H9 (cell line): ENCODE results near the gene PANX2. TPM values are rescaled to one million over a fixed set of nuclear protein-coding genes. Genes with fewer than 3 reads are reported as not detected.
A peak's percentile ranks its signal among the peaks of the same experiment; 100 is the strongest.

Experiments
- DNase-seq: peaks from one replicate; pipeline ENCODE4 v3.0.0-alpha.2; 2017
- H2AFZ ChIP-seq: one replicate; pipeline ENCODE4 v1.6.1; 2013; ENCODE audit warnings: mild to moderate bottlenecking, low read length, control low read depth, moderate library complexity
- H2AK5ac ChIP-seq: 2 replicates; pipeline ENCODE4 v1.6.1; 2013; ENCODE audit warnings: low read length, control low read depth, mixed read lengths; ENCODE audit not compliant: insufficient read length
- H2BK120ac ChIP-seq: one replicate; pipeline ENCODE4 v1.6.1; 2013; ENCODE audit warnings: low read depth, mild to moderate bottlenecking, low read length, control low read depth, inconsistent platforms; ENCODE audit not compliant: poor library complexity, severe bottlenecking
- H2BK12ac ChIP-seq: 2 replicates; pipeline ENCODE4 v1.6.1; 2013; ENCODE audit warnings: low read length, control low read depth, mixed read lengths, low read depth; ENCODE audit not compliant: insufficient read length
- H2BK15ac ChIP-seq: 2 replicates; pipeline ENCODE4 v1.6.1; 2013; ENCODE audit warnings: low read depth, low read length, control low read depth
- H2BK20ac ChIP-seq: one replicate; pipeline ENCODE4 v1.6.1; 2013; ENCODE audit warnings: low read depth, mild to moderate bottlenecking, low read length, control low read depth, inconsistent platforms; ENCODE audit not compliant: poor library complexity, severe bottlenecking
- H2BK5ac ChIP-seq: 2 replicates; pipeline ENCODE4 v1.6.1; 2013; ENCODE audit warnings: low read length, control low read depth, mixed read lengths; ENCODE audit not compliant: insufficient read length
- H3K14ac ChIP-seq: 2 replicates; pipeline ENCODE4 v1.6.1; 2013; ENCODE audit warnings: low read length, control low read depth; ENCODE audit not compliant: insufficient read depth
- H3K18ac ChIP-seq: 2 replicates; pipeline ENCODE4 v1.6.1; 2013; ENCODE audit warnings: low read depth, mild to moderate bottlenecking, mixed read lengths, low read length, control low read depth; ENCODE audit not compliant: insufficient read length
- H3K23ac ChIP-seq: 2 replicates; pipeline ENCODE4 v1.6.1; 2013; ENCODE audit warnings: low read length, control low read depth, mixed read lengths, low read depth; ENCODE audit not compliant: insufficient read length
- H3K23me2 ChIP-seq: 2 replicates; pipeline ENCODE4 v1.6.1; 2013; ENCODE audit warnings: low read depth, mild to moderate bottlenecking, mixed read lengths, low read length, control low read depth; ENCODE audit not compliant: insufficient read length, poor library complexity, severe bottlenecking
- H3K27ac ChIP-seq: 2 replicates; pipeline ENCODE4 v1.5.1; 2013; ENCODE audit warnings: low read length, control low read depth, mixed read lengths, low read depth; ENCODE audit not compliant: insufficient read length
- H3K27me3 ChIP-seq: 2 replicates; pipeline ENCODE4 v1.6.1; 2013; ENCODE audit warnings: low read length, control low read depth, inconsistent platforms; ENCODE audit not compliant: insufficient read depth
- H3K4ac ChIP-seq: 2 replicates; pipeline ENCODE4 v1.6.1; 2013; ENCODE audit warnings: low read depth, mild to moderate bottlenecking, control low read depth, inconsistent platforms, low read length, moderate library complexity
- H3K4me1 ChIP-seq: 2 replicates; pipeline ENCODE4 v1.6.1; 2013; ENCODE audit warnings: low read length, control low read depth, inconsistent platforms; ENCODE audit not compliant: insufficient read depth
- H3K4me2 ChIP-seq: 2 replicates; pipeline ENCODE4 v1.6.1; 2013; ENCODE audit warnings: low read length, control low read depth, mixed read lengths; ENCODE audit not compliant: insufficient read length, insufficient read depth
- H3K56ac ChIP-seq: 2 replicates; pipeline ENCODE4 v1.6.1; 2013; ENCODE audit warnings: low read depth, mild to moderate bottlenecking, mixed read lengths, low read length, control low read depth; ENCODE audit not compliant: insufficient read length
- H3K79me1 ChIP-seq: 2 replicates; pipeline ENCODE4 v1.6.1; 2013; ENCODE audit warnings: low read depth, mild to moderate bottlenecking, moderate library complexity, low read length, control low read depth, inconsistent platforms; ENCODE audit not compliant: insufficient read depth, poor library complexity, severe bottlenecking
- H3K79me2 ChIP-seq: 2 replicates; pipeline ENCODE4 v1.6.1; 2013; ENCODE audit warnings: low read length, control low read depth, inconsistent platforms; ENCODE audit not compliant: insufficient read depth
- H3K9ac ChIP-seq: 2 replicates; pipeline ENCODE4 v1.6.1; 2013; ENCODE audit warnings: low read length, control low read depth, mixed read lengths; ENCODE audit not compliant: insufficient read length; ENCODE audit errors: extremely low read depth
- H3K9me3 ChIP-seq: one replicate; pipeline ENCODE4 v1.6.1; 2013; ENCODE audit warnings: low read depth, low read length, inconsistent platforms; ENCODE audit not compliant: control insufficient read depth
- H3T11ph ChIP-seq: one replicate; pipeline ENCODE4 v1.6.1; 2013; ENCODE audit warnings: mild to moderate bottlenecking, low read length, control low read depth, inconsistent platforms
- H4K20me1 ChIP-seq: one replicate; pipeline ENCODE4 v1.6.1; 2013; ENCODE audit not compliant: control insufficient read depth, insufficient read length, insufficient read depth
- H4K5ac ChIP-seq: 2 replicates; pipeline ENCODE4 v1.6.1; 2013; ENCODE audit warnings: low read depth, mild to moderate bottlenecking, mixed read lengths, low read length, control low read depth; ENCODE audit not compliant: insufficient read length
- H4K8ac ChIP-seq: replicated peaks from 2 replicates; pipeline ENCODE4 v1.6.1; 2013; ENCODE audit warnings: low read length, control low read depth, mixed read lengths, low read depth; ENCODE audit not compliant: insufficient read length
- H4K91ac ChIP-seq: 2 replicates; pipeline ENCODE4 v1.6.1; 2013; ENCODE audit warnings: low read depth, mild to moderate bottlenecking, moderate library complexity, mixed read lengths, low read length, control low read depth; ENCODE audit not compliant: insufficient read length
- H3K27ac Mint-ChIP-seq, 3 experiments: 2 replicates in 2 of 3; 3 replicates in 1 of 3; pipeline ENCODE4 v1.8.0; 2020 to 2021; ENCODE audit warnings: mixed read lengths in 3 of 3, mild to moderate bottlenecking in 1 of 3, moderate library complexity in 1 of 3
- H3K27me3 Mint-ChIP-seq: 2 replicates; pipeline ENCODE4 v1.8.0; 2021; ENCODE audit warnings: low read depth, mild to moderate bottlenecking, moderate library complexity, mixed read lengths
- H3K36me3 Mint-ChIP-seq, 3 experiments: 2 replicates in 2 of 3; 3 replicates in 1 of 3; pipeline ENCODE4 v1.8.0; 2020 to 2021; ENCODE audit warnings: low read depth in 3 of 3, mixed read lengths in 3 of 3; ENCODE audit not compliant: insufficient read depth in 1 of 3
- H3K4me1 Mint-ChIP-seq, 2 experiments: 2 replicates each; pipeline ENCODE4 v1.8.0; 2020; ENCODE audit warnings: mixed read lengths in 2 of 2
- H3K4me3 Mint-ChIP-seq, 2 experiments: 2 replicates in 1 of 2; 3 replicates in 1 of 2; pipeline ENCODE4 v1.8.0; 2020 to 2021; ENCODE audit warnings: mild to moderate bottlenecking in 2 of 2, mixed read lengths in 2 of 2, moderate library complexity in 1 of 2
- H3K9me3 Mint-ChIP-seq, 2 experiments: 2 replicates in 1 of 2; 3 replicates in 1 of 2; pipeline ENCODE4 v1.8.0; 2020; ENCODE audit warnings: mild to moderate bottlenecking in 2 of 2, mixed read lengths in 2 of 2, moderate library complexity in 1 of 2
- WGBS: extraction: QIAGEN DNeasy Blood & Tissue Kit; methylation state at CpG from one replicate; pipeline ENCODE4 v1.1.7; 2013; ENCODE audit warnings: missing lambda C conversion rate, low lambda C conversion rate, mixed read lengths; ENCODE audit not compliant: insufficient read length; ENCODE audit errors: extremely low coverage; 5-methylcytosine and 5-hydroxymethylcytosine counted together
- total RNA-seq: library from RNA; stranded (reverse); gene quantifications from 2 replicates; pipeline ENCODE4 v1.2.1, GENCODE V29; 2021
- TF ChIP-seq, protein P1 (sequence below): fragments of 200-600 bp; sonication (generic); conservative IDR thresholded peaks from 3 replicates; pipeline ENCODE4 v1.8.0; 2021; ENCODE audit warnings: antibody characterized with exemption, mild to moderate bottlenecking

Gene PANX2
- total RNA-seq, 1 experiment from 2014 or later: 8.0 TPM

GRCh38 chr22:50171319-50171964 lies 911 bp downstream of the PANX2 start:
- Histone ChIP-seq H2AFZ (no peak overlapping the region), H4K5ac (no peak overlapping the region), H3K4me2 (peak overlapping the region; percentile 49), H3K56ac (no peak overlapping the region), H3K23me2 (peaks cover 5% of the 10 kb centered on the region), H3K18ac (no peak overlapping the region), H3K23ac (no peak overlapping the region), H2BK12ac (no peak overlapping the region), H3K79me1 (no peaks in the 10 kb centered on the region), H2BK5ac (no peak overlapping the region), H2AK5ac (no peak overlapping the region), H3K9me3 (no peaks in the 10 kb centered on the region), H3K4ac (no peak overlapping the region), H2BK120ac (no peak overlapping the region), H3K14ac (no peak overlapping the region), H2BK20ac (no peak overlapping the region), H4K20me1 (no peaks in the 10 kb centered on the region), H3K9ac (no peak overlapping the region), H4K91ac (no peak overlapping the region), H3K79me2 (no peaks in the 10 kb centered on the region), H2BK15ac (no peak overlapping the region), H3T11ph (no peak overlapping the region), H3K4me1 (no peaks in the 10 kb centered on the region), H3K27me3 (peaks cover 3% of the 10 kb centered on the region; the same call in 1 of the 2 replicates), H4K8ac (no peak overlapping the region), H3K27ac (no peak overlapping the region)
- WGBS: no CpG with 5 or more reads among the region's 15 CpGs
- Mint-ChIP-seq H3K4me3 (peak overlapping the region; percentile 75 to 85), H3K36me3 (peaks cover 0 to 2% (median 0%) of the 10 kb centered on the region in 3 experiments; a peak in 2 of 7 replicates), H3K4me1 (peaks cover 4 to 10% of the 10 kb centered on the region in 2 experiments), H3K27me3 (peaks cover 43% of the 10 kb centered on the region), H3K27ac (no peak overlapping the region), H3K9me3 (no peaks in the 10 kb centered on the region; a peak in 1 of 5 replicates)
- TF ChIP-seq, protein P1, sequence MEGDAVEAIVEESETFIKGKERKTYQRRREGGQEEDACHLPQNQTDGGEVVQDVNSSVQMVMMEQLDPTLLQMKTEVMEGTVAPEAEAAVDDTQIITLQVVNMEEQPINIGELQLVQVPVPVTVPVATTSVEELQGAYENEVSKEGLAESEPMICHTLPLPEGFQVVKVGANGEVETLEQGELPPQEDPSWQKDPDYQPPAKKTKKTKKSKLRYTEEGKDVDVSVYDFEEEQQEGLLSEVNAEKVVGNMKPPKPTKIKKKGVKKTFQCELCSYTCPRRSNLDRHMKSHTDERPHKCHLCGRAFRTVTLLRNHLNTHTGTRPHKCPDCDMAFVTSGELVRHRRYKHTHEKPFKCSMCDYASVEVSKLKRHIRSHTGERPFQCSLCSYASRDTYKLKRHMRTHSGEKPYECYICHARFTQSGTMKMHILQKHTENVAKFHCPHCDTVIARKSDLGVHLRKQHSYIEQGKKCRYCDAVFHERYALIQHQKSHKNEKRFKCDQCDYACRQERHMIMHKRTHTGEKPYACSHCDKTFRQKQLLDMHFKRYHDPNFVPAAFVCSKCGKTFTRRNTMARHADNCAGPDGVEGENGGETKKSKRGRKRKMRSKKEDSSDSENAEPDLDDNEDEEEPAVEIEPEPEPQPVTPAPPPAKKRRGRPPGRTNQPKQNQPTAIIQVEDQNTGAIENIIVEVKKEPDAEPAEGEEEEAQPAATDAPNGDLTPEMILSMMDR: no peak
- no peak for DNase-seq
